Measurements from ENCODE around the gene SLC22A1. TPM values are rescaled to one million over a fixed set of nuclear protein-coding genes. Genes with fewer than 3 reads are reported as not detected.

Gene SLC22A1
- total RNA-seq (1 to 10 TPM in 3 of 4 donors, under 1 TPM in 1; 0.89 to 3.3 (median 2.3) TPM), polyA plus RNA-seq (under 1 TPM; 0.17 to 0.45 (median 0.23) TPM)
- long read RNA-seq, donor 1, result 0 reads
- long read RNA-seq, donor 2, result 0 reads

DNA sequence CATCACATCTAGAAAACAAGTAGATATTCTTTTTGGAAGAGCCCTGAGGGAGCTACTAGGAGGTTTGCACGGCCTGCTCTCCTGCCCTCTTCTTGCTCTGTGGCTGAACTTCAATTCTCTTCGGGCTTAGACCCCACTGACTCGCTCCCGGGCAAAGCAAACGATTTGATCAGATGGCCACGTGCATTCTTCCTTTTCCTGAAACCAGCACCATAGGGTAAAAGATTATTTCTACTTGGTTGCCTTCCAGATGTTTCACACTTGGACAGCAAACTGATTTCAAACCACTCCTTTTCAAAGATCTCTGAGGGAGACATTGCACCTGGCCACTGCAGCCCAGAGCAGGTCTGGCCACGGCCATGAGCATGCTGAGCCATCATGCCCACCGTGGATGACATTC is at the start of gene SLC22A1:
Gene SLC22A1 (plus strand): TSS at position 258 of the 400 bp plus-strand sequence. CDS start 121 bp downstream, at position 379.
- 79 to 81% (median 80%) methylated on average over 8 of the region's 8 CpGs for WGBS, 3 donors
- Histone ChIP-seq H3K36me3 (ENCODE audit: insufficient read depth in 1 of 2, low read depth in 1 of 2) (peaks cover 0 to 14% of the 10 kb centered on the region in 2 donors), H3K27me3 (ENCODE audit: insufficient read depth in 3 of 3, low read length in 2 of 3) (no peaks in the 10 kb centered on the region), H3K4me3 (no peak within 1 kb of the TSS), H3K9me3 (no peaks in the 10 kb centered on the region), H3K4me1 (no peaks in the 10 kb centered on the region), H3K27ac (no peak within 1 kb of the TSS)
- DNase-seq (no peak), ATAC-seq (no peak)
- intact Hi-C loops (cut with DNase I), result no loop called here
- TF ChIP-seq, protein P1, sequence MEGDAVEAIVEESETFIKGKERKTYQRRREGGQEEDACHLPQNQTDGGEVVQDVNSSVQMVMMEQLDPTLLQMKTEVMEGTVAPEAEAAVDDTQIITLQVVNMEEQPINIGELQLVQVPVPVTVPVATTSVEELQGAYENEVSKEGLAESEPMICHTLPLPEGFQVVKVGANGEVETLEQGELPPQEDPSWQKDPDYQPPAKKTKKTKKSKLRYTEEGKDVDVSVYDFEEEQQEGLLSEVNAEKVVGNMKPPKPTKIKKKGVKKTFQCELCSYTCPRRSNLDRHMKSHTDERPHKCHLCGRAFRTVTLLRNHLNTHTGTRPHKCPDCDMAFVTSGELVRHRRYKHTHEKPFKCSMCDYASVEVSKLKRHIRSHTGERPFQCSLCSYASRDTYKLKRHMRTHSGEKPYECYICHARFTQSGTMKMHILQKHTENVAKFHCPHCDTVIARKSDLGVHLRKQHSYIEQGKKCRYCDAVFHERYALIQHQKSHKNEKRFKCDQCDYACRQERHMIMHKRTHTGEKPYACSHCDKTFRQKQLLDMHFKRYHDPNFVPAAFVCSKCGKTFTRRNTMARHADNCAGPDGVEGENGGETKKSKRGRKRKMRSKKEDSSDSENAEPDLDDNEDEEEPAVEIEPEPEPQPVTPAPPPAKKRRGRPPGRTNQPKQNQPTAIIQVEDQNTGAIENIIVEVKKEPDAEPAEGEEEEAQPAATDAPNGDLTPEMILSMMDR (IDR thresholded peaks at IDR 0.05), result no peak

DNA sequence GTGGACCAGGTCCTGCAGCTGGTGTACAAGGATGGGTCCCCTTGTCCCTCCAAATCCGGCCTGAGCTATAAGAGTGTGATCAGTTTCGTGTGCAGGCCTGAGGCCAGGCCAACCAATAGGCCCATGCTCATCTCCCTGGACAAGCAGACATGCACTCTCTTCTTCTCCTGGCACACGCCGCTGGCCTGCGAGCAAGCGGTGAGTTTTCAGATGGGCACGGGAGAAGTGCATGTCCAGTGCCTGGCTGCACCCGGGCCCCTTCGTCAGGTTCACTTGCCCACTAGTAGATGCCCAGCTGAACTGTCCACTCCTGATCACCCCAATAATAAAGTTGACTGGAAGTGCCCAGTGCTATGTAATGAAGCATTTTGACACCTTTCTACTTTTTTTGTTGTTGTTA is 48.3 kb upstream of the SLC22A1 start:
- TF ChIP-seq, protein P1 (IDR thresholded peaks at IDR 0.05), result no peak
- H3K27me3 ChIP-seq (ENCODE audit: insufficient read depth in 3 of 3, low read length in 2 of 3), result no peaks in the 10 kb centered on the region
- WGBS, 3 donors, result 85 to 89% (median 88%) methylated on average over 9 of the region's 9 CpGs
- H3K36me3 ChIP-seq (ENCODE audit: insufficient read depth in 1 of 2, low read depth in 1 of 2), result peaks cover 22 to 100% of the 10 kb centered on the region in 2 donors
- no peak for ATAC-seq
- no peak overlapping the region for H3K27ac ChIP-seq
- no peak overlapping the region for H3K4me3 ChIP-seq
- H3K4me1 ChIP-seq, result no peaks in the 10 kb centered on the region
- no peak for DNase-seq
- no peaks in the 10 kb centered on the region for H3K9me3 ChIP-seq
- intact Hi-C loops (cut with DNase I), result no loop called here

DNA sequence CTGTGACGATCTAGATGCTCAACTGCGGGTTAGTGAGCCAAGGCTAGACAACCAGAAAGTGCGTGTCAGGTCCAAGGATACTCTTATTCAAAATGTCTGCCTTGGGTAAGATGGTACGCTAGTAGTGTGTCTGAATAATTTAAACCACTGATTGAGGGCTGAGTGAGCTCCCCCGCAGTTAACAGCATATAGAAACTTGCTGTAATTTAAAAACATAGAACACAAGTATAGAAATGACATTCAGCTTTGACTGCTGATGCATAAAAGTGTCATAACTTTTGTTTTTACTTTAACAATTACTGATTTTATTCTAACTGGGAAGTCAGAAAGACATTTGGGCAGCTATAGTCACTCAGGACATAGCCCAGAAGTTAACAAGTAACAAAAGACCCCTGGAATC is 45.6 kb upstream of the SLC22A1 start:
- no peak for ATAC-seq
- TF ChIP-seq, protein P1 (IDR thresholded peaks at IDR 0.05), result no peak
- Histone ChIP-seq H3K27ac (no peak overlapping the region), H3K4me1 (no peaks in the 10 kb centered on the region), H3K27me3 (ENCODE audit: insufficient read depth in 3 of 3, low read length in 2 of 3) (no peaks in the 10 kb centered on the region), H3K9me3 (no peaks in the 10 kb centered on the region), H3K4me3 (no peak overlapping the region), H3K36me3 (ENCODE audit: insufficient read depth in 1 of 2, low read depth in 1 of 2) (peaks cover 20 to 100% of the 10 kb centered on the region in 2 donors)
- DNase-seq, result no peak
- intact Hi-C loops (cut with DNase I), result no loop called here
- 93 to 98% (median 93%) methylated on average over 5 of the region's 5 CpGs for WGBS, 3 donors

DNA sequence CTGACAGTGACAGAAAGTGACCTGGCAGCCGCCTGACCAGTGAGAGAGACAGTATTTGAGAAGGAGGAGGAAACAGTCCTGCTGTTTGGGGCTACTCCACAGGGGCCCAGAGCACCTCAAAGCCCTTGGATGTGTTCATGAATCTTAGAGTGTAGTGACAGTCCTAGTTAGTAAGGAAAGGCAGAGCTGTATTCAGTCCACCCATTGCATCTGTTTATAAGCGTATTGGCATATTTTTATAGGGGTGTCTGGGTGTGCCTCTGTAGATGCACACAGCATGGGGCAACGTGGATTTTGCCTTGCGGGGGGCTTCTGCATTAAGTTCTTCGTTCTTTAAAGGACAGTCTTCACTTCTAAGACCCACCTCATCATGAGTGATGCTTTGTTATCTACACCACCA is 44.6 kb upstream of the SLC22A1 start:
- H3K36me3 ChIP-seq (ENCODE audit: insufficient read depth in 1 of 2, low read depth in 1 of 2), result peaks cover 20 to 100% of the 10 kb centered on the region in 2 donors
- WGBS, 3 donors, result 65 to 79% (median 72%) methylated on average over 5 of the region's 5 CpGs
- intact Hi-C loops (cut with DNase I), result no loop called here

More for the DNA sequence above, 44.6 kb upstream of the SLC22A1 start:
- Histone ChIP-seq H3K27me3 (ENCODE audit: insufficient read depth in 3 of 3, low read length in 2 of 3) (no peaks in the 10 kb centered on the region), H3K9me3 (no peaks in the 10 kb centered on the region), H3K4me1 (no peaks in the 10 kb centered on the region), H3K4me3 (no peak overlapping the region), H3K27ac (no peak overlapping the region)
- ATAC-seq (no peak), DNase-seq (no peak)
- TF ChIP-seq, protein P1 (IDR thresholded peaks at IDR 0.05), result no peak

All from psoas muscle (tissue), 8 donors.